K562 (cell line): ENCODE measurements around the gene DMD. TPM values are rescaled to one million over a fixed set of nuclear protein-coding genes. Genes with fewer than 3 reads are reported as not detected.

Source experiments
- ATAC-seq: fragments of 200-7000 bp; cut with Tn5 transposase; 3 replicates; pipeline ENCODE4 v1.9.1; 2020; ENCODE audit warnings: moderate library complexity
- BruUV-seq: library from RNA; stranded (reverse); fragments of 400-500 nt; replicated peaks from 2 replicates; lab custom pipeline; 2021; lab: Mats Ljungman, UMichigan
- CTCF ChIA-PET: fragments of 300-600 bp; formaldehyde crosslinking; extraction: SDS; loops from one replicate; lab custom pipeline; 2021; ENCODE audit warnings: low intra/inter-chr PET ratio; lab: Yijun Ruan, JAX
- POLR2A ChIA-PET: fragments of 300-600, 350-650 bp; sonication (Branson Sonifier 250); formaldehyde crosslinking; extraction: SDS; loops from one replicate; lab custom pipeline; 2021; ENCODE audit warnings: antibody characterized with exemption, inconsistent platforms; lab: Yijun Ruan, JAX
- DNase-seq, 4 experiments: peaks; one replicate each; pipeline versions ENCODE4 v3.0.0 to v3.0.0-alpha.2; 2011 to 2018; ENCODE audit warnings: low spot score in 3 of 4, mixed read lengths in 3 of 4; ENCODE audit errors: extremely low read depth in 1 of 4
- FAIRE-seq: peaks from 2 replicates; lab custom pipeline; 2011; peaks lifted over from hg19 to GRCh38; lab: Jason Lieb, UNC
- H2AFZ ChIP-seq: 2 replicates; pipeline ENCODE4 v1.6.0; 2011; ENCODE audit warnings: low read depth, low read length, control low read depth, inconsistent platforms
- H3K27ac ChIP-seq: fragments of 200-600 bp; 3 replicates; pipeline ENCODE4 v1.8.0; 2011; ENCODE audit warnings: low read depth, mild to moderate bottlenecking, control low read depth, inconsistent platforms, low read length, moderate library complexity, mixed read lengths; ENCODE audit errors: extremely low read depth
- H3K27me3 ChIP-seq, 2 experiments: fragments of 300-600 bp in 1 of 2; 2 replicates in 1 of 2; 3 replicates in 1 of 2; pipeline versions ENCODE4 v1.6.0 to v1.8.0; 2011; ENCODE audit warnings: inconsistent platforms in 2 of 2, low read length in 2 of 2, mild to moderate bottlenecking in 1 of 2, mixed read lengths in 1 of 2, moderate library complexity in 1 of 2; ENCODE audit not compliant: control insufficient read depth in 2 of 2, insufficient read depth in 2 of 2
- H3K36me3 ChIP-seq: fragments of 300-600 bp; 3 replicates; pipeline ENCODE4 v1.8.0; 2011; ENCODE audit warnings: mild to moderate bottlenecking, low read length, inconsistent platforms; ENCODE audit not compliant: control insufficient read depth, insufficient read depth
- H3K4me1 ChIP-seq, 2 experiments: fragments of 200-600 bp in 1 of 2; replicated peaks in 1 of 2; 2 replicates in 1 of 2; 3 replicates in 1 of 2; pipeline versions ENCODE4 v1.5.1 to v1.8.0; 2011; ENCODE audit warnings: inconsistent platforms in 2 of 2, low read length in 2 of 2, mild to moderate bottlenecking in 1 of 2, mixed read lengths in 1 of 2, moderate library complexity in 1 of 2; ENCODE audit not compliant: control insufficient read depth in 2 of 2, insufficient read depth in 2 of 2
- H3K4me2 ChIP-seq: 2 replicates; pipeline ENCODE4 v1.6.1; 2011; ENCODE audit warnings: low read length, control low read depth, inconsistent platforms, mixed read lengths; ENCODE audit not compliant: insufficient read depth
- H3K4me3 ChIP-seq: fragments of 200-600 bp; sonication (generic), shearing (Covaris generic); 2 replicates; pipeline ENCODE4 v1.5.1; 2016; ENCODE audit warnings: control low read depth, inconsistent platforms
- H3K79me2 ChIP-seq: fragments of 200-600 bp; 3 replicates; pipeline ENCODE4 v1.8.0; 2011; ENCODE audit warnings: low read length, inconsistent platforms; ENCODE audit not compliant: control insufficient read depth, insufficient read depth
- H3K9ac ChIP-seq, 2 experiments: 2 replicates each; pipeline versions ENCODE4 v1.6.0 to v1.6.1; 2011; ENCODE audit warnings: low read depth in 2 of 2, low read length in 2 of 2, control low read depth in 1 of 2, inconsistent platforms in 1 of 2, mild to moderate bottlenecking in 1 of 2, mixed read lengths in 1 of 2; ENCODE audit not compliant: insufficient read depth in 1 of 2
- H3K9me1 ChIP-seq: one replicate; pipeline ENCODE4 v1.6.0; 2011; ENCODE audit warnings: inconsistent platforms, mild to moderate bottlenecking, low read length, moderate library complexity; ENCODE audit not compliant: control insufficient read depth, insufficient read depth
- H3K9me3 ChIP-seq: replicated peaks from 2 replicates; pipeline ENCODE4 v1.5.1; 2011; ENCODE audit warnings: low read depth, low read length, inconsistent platforms; ENCODE audit not compliant: control insufficient read depth, insufficient read depth
- H4K20me1 ChIP-seq: replicated peaks from 2 replicates; pipeline ENCODE4 v1.6.1; 2011; ENCODE audit warnings: low read length, inconsistent platforms, mixed read lengths; ENCODE audit not compliant: control insufficient read depth, insufficient read depth
- FOXP4 ChIP-seq: sonication (generic); formaldehyde crosslinking; IDR thresholded peaks from 2 replicates; pipeline ENCODE4 v1.8.0; 2022; ENCODE audit warnings: mild to moderate bottlenecking, missing genetic modification reagents, borderline replicate concordance
- GTF3C2 ChIP-seq: IDR thresholded peaks from 3 replicates; pipeline ENCODE4 v1.6.1; 2011; ENCODE audit warnings: borderline replicate concordance, mild to moderate bottlenecking, moderate library complexity; ENCODE audit not compliant: insufficient read length; ENCODE audit errors: extremely low read depth
- HDAC8 ChIP-seq: fragments of 450-650 bp; IDR thresholded peaks from 2 replicates; pipeline ENCODE4 v1.6.1; 2016; ENCODE audit warnings: mild to moderate bottlenecking, missing genetic modification characterization, moderate library complexity, missing compliant biosample characterization
- KLF1 ChIP-seq: fragments of 450-650 bp; IDR thresholded peaks from 2 replicates; pipeline ENCODE4 v1.6.1; 2016; ENCODE audit warnings: missing genetic modification characterization, missing compliant biosample characterization
- MECOM ChIP-seq: fragments of 250-450 bp; sonication (Bioruptor Pico); IDR thresholded peaks from 2 replicates; pipeline ENCODE4 v1.8.0; 2022; ENCODE audit warnings: inconsistent platforms
- OTX1 ChIP-seq: fragments of 450-650 bp; formaldehyde crosslinking; IDR thresholded peaks from 2 replicates; pipeline ENCODE4 v1.4.0; 2022; ENCODE audit warnings: mild to moderate bottlenecking
- RB1 ChIP-seq: fragments of 450-650 bp; IDR thresholded peaks from 2 replicates; pipeline ENCODE4 v1.6.1; 2017; ENCODE audit warnings: low read depth, mild to moderate bottlenecking
- SP1 ChIP-seq: sonication (generic); formaldehyde crosslinking; IDR thresholded peaks from 2 replicates; pipeline ENCODE4 v1.8.1; 2022; ENCODE audit warnings: mild to moderate bottlenecking, missing genetic modification reagents
- SRSF9 ChIP-seq: fragments of 200-400 bp; formaldehyde crosslinking; IDR thresholded peaks from 2 replicates; pipeline ENCODE4 v1.6.1; 2017; ENCODE audit warnings: low read depth, low read length, borderline replicate concordance
- TAL1 ChIP-seq: fragments of 450-650 bp; IDR thresholded peaks from 2 replicates; pipeline ENCODE4 v1.6.1; 2016; ENCODE audit warnings: mild to moderate bottlenecking
- TEAD2 ChIP-seq: fragments of 450-650 bp; IDR thresholded peaks from 2 replicates; pipeline ENCODE4 v1.6.1; 2016; ENCODE audit warnings: missing genetic modification characterization, control low read depth, missing compliant biosample characterization
- ZNF121 ChIP-seq: sonication (generic); formaldehyde crosslinking; conservative IDR thresholded peaks from 2 replicates; pipeline ENCODE4 v1.8.0; 2022; ENCODE audit warnings: missing genetic modification reagents
- ZNF146 ChIP-seq: IDR thresholded peaks from one replicate; pipeline ENCODE4 v1.6.1; 2018; ENCODE audit warnings: missing compliant biosample characterization; ENCODE audit not compliant: unreplicated experiment
- ZNF184 ChIP-seq: sonication (generic); formaldehyde crosslinking; IDR thresholded peaks from 2 replicates; pipeline ENCODE4 v1.5.0; 2020; ENCODE audit warnings: missing genetic modification reagents
- ZNF766 ChIP-seq: fragments of 200-800 bp; sonication (Bioruptor generic); conservative IDR thresholded peaks from 2 replicates; pipeline ENCODE4 v1.6.1; 2016; ENCODE audit warnings: missing genetic modification characterization, missing compliant biosample characterization
- ZSCAN29 ChIP-seq: fragments of 450-650 bp; IDR thresholded peaks from 2 replicates; pipeline ENCODE4 v1.6.1; 2017
- WGBS: fragments of 100-300 bp; shearing (Covaris generic); methylation state at CpG from one replicate; pipeline ENCODE4 v1.1.6; 2016; ENCODE audit warnings: low coverage, mixed read lengths; ENCODE audit not compliant: insufficient coverage; ENCODE audit errors: missing lambda C conversion rate; 5-methylcytosine and 5-hydroxymethylcytosine counted together
- in situ Hi-C: fragments of 300-500 bp; cut with MboI; formaldehyde crosslinking; loops from 4 replicates; pipeline ENCODE4 v1.15.0; 2018; ENCODE audit warnings: inconsistent platforms, mixed read lengths
- intact Hi-C: fragments of 100-400 bp; cut with micrococcal nuclease; formaldehyde crosslinking; loops from 2 replicates; pipeline ENCODE4 v1.14.2; 2022
- polyA plus RNA-seq, 8 experiments: library from polyadenylated mRNA; depleted of rRNA in 4 of 8; stranded (reverse) in 5 of 8; unstranded in 3 of 8; fragments of >200 nt; fragmentation: Nextera tagmentation in 2 of 8; fragmentation: Illumina TruSeq in 1 of 8; extraction: Ambion mirVana in 2 of 8; extraction: Trizol in 1 of 8; gene quantifications; 2 replicates each; pipeline versions ENCODE4 v1.2.1 to v1.2.3, GENCODE V29; 2011 to 2014; ENCODE audit warnings: inconsistent platforms in 1 of 8, missing spikeins in 1 of 8
- total RNA-seq, 7 experiments: library from RNA; depleted of rRNA in 6 of 7; stranded (reverse); fragments of >200 nt in 6 of 7; fragmentation: Illumina TruSeq in 2 of 7; extraction: Trizol in 2 of 7; gene quantifications; 2 replicates each; pipeline versions ENCODE4 v1.2.1 to v1.2.3, GENCODE V29; 2011 to 2021; ENCODE audit warnings: low replicate concordance in 1 of 7

DMD gene
- total and polyA plus RNA-seq, 9 of the 15 experiments (the other 6 are each of a cell fraction or from before 2014, with no cell fraction given) = 3.8 to 20.4 (median 11.4) TPM

DNA sequence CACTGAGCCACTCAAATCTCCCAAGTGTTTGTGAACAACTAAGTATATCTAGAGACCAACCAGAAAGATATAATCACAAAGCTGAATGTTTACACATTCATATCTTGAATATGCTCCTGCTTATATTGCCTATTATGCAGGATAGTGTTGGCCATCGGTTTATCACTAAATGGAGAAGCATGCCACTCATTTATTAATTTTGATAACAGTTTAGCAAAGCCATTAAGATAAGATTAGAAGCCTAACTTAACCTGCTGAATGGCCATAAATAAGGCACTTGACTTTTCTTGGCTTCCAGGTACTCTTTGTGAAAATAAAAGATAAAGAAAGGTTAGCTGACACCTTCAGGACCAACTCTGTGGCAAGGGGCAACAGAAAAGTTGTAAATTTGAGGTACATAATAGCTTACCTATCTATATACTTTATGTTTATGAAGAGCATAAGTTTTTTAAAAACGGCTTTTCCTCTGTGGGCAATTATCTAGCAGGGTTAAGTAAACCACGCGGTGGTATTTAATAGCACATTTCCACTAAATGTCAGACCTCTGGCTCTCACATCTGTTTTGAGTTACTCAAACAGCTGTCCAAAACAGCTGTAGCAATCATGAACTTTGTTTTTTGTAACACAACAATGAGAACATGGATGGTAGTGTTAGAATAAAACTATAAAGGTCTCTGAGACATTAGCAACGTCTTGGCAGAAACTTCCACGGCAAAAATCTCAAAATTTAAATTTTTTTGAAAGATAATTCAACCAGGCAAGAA lies 2080.7 kb downstream of the DMD start:
- H4K20me1 ChIP-seq = no peaks in the 10 kb centered on the region
- no peaks in the 10 kb centered on the region for H3K36me3 ChIP-seq
- ChIA-PET CTCF (no interaction called here), POLR2A (no interaction called here)
- no peaks in the 10 kb centered on the region for H3K9me1 ChIP-seq
- H3K27ac ChIP-seq = no peak overlapping the region
- FAIRE-seq = no peak
- DNase-seq = no peak
- TF ChIP-seq TEAD2 (tag) = no peak
- TF ChIP-seq SP1 (CRISPR knock-in tag) = no peak
- TF ChIP-seq ZNF184 = no peak
- no peak for TF ChIP-seq SRSF9
- TF ChIP-seq RB1 = no peak
- no peak for TF ChIP-seq OTX1 (CRISPR knock-in tag)
- no peak for TF ChIP-seq ZNF766
- no peak for TF ChIP-seq FOXP4
- no peak for TF ChIP-seq GTF3C2
- TF ChIP-seq ZNF146 (CRISPR knock-in tag) = no peak
- TF ChIP-seq HDAC8 (tag) = no peak
- TF ChIP-seq TAL1 = no peak
- no peak for TF ChIP-seq ZSCAN29
- TF ChIP-seq MECOM (CRISPR knock-in tag) = no peak
- no peak for TF ChIP-seq ZNF121 (CRISPR knock-in tag)
- TF ChIP-seq KLF1 (tag) = no peak
- H3K9me3 ChIP-seq = no peaks in the 10 kb centered on the region
- H3K9ac ChIP-seq = no peak overlapping the region
- intact Hi-C loops = no loop called here
- no peaks in the 10 kb centered on the region for H3K27me3 ChIP-seq
- H3K79me2 ChIP-seq = no peaks in the 10 kb centered on the region
- in situ Hi-C loops = no loop called here
- H3K4me3 ChIP-seq = no peak overlapping the region
- no TSS peak for BruUV-seq
- no peak for ATAC-seq
- WGBS = 42% methylated on average over 6 of the region's 6 CpGs
- H3K4me1 ChIP-seq = no peaks in the 10 kb centered on the region
- H3K4me2 ChIP-seq = no peak overlapping the region
- H2AFZ ChIP-seq = no peak overlapping the region
